IPS DF 6.9 (cell line): ENCODE results near the gene PMEPA1.

Source experiments
- DNase-seq: peaks from one replicate; pipeline ENCODE4 v3.0.0-alpha.2; 2013; ENCODE audit warnings: low read depth, low spot score
- H3K27ac ChIP-seq: one replicate; pipeline ENCODE4 v1.5.1; 2013; ENCODE audit warnings: low read length, control low read depth
- H3K27me3 ChIP-seq: 2 replicates; pipeline ENCODE4 v1.6.1; 2013; ENCODE audit warnings: mild to moderate bottlenecking, low read length; ENCODE audit not compliant: control insufficient read depth, insufficient read depth
- H3K36me3 ChIP-seq: 2 replicates; pipeline ENCODE4 v1.6.1; 2013; ENCODE audit warnings: low read length; ENCODE audit not compliant: control insufficient read depth, insufficient read depth
- H3K4me1 ChIP-seq: 2 replicates; pipeline ENCODE4 v1.6.1; 2013; ENCODE audit warnings: low read length; ENCODE audit not compliant: control insufficient read depth, insufficient read depth
- H3K4me3 ChIP-seq: 2 replicates; pipeline ENCODE4 v1.5.1; 2013; ENCODE audit warnings: mild to moderate bottlenecking, low read length
- H3K9me3 ChIP-seq: 2 replicates; pipeline ENCODE4 v1.6.1; 2013; ENCODE audit warnings: low read length, inconsistent platforms; ENCODE audit not compliant: control insufficient read depth, insufficient read depth
- WGBS: extraction: QIAGEN DNeasy Blood & Tissue Kit; methylation state at CpG from one replicate; pipeline ENCODE4 v1.1.7; 2013; ENCODE audit warnings: mixed read lengths, missing lambda C conversion rate; ENCODE audit not compliant: insufficient read length, insufficient coverage; 5-methylcytosine and 5-hydroxymethylcytosine counted together

Gene PMEPA1

GRCh38 chr20:57679113-57679512 is 30.7 kb downstream of the PMEPA1 start:
- no peak overlapping the region for H3K27ac ChIP-seq
- H3K9me3 ChIP-seq: no peaks in the 10 kb centered on the region
- H3K36me3 ChIP-seq: no peaks in the 10 kb centered on the region
- peaks cover 20% of the 10 kb centered on the region for H3K4me1 ChIP-seq
- no peak for DNase-seq
- no peaks in the 10 kb centered on the region for H3K27me3 ChIP-seq
- no peak overlapping the region for H3K4me3 ChIP-seq
- no CpG with 5 or more reads among the region's 6 CpGs for WGBS

GRCh38 chr20:57678340-57678739 is 31.5 kb downstream of the PMEPA1 start:
- peaks cover 18% of the 10 kb centered on the region for H3K4me1 ChIP-seq
- H3K9me3 ChIP-seq: no peaks in the 10 kb centered on the region
- no peak overlapping the region for H3K27ac ChIP-seq
- no peak overlapping the region for H3K4me3 ChIP-seq
- no peaks in the 10 kb centered on the region for H3K27me3 ChIP-seq
- WGBS: no CpG with 5 or more reads among the region's 12 CpGs
- H3K36me3 ChIP-seq: no peaks in the 10 kb centered on the region
- DNase-seq: no peak

- no peak overlapping the region for H3K27ac ChIP-seq
- H3K4me1 ChIP-seq: peaks cover 18% of the 10 kb centered on the region
- H3K27me3 ChIP-seq: no peaks in the 10 kb centered on the region
- no peaks in the 10 kb centered on the region for H3K9me3 ChIP-seq
- no peaks in the 10 kb centered on the region for H3K36me3 ChIP-seq
- DNase-seq: no peak
- H3K4me3 ChIP-seq: no peak overlapping the region
- WGBS: no CpG with 5 or more reads among the region's 5 CpGs
Measured at GRCh38 chr20:57677584-57677982, 32.2 kb downstream of the PMEPA1 start.

DNA sequence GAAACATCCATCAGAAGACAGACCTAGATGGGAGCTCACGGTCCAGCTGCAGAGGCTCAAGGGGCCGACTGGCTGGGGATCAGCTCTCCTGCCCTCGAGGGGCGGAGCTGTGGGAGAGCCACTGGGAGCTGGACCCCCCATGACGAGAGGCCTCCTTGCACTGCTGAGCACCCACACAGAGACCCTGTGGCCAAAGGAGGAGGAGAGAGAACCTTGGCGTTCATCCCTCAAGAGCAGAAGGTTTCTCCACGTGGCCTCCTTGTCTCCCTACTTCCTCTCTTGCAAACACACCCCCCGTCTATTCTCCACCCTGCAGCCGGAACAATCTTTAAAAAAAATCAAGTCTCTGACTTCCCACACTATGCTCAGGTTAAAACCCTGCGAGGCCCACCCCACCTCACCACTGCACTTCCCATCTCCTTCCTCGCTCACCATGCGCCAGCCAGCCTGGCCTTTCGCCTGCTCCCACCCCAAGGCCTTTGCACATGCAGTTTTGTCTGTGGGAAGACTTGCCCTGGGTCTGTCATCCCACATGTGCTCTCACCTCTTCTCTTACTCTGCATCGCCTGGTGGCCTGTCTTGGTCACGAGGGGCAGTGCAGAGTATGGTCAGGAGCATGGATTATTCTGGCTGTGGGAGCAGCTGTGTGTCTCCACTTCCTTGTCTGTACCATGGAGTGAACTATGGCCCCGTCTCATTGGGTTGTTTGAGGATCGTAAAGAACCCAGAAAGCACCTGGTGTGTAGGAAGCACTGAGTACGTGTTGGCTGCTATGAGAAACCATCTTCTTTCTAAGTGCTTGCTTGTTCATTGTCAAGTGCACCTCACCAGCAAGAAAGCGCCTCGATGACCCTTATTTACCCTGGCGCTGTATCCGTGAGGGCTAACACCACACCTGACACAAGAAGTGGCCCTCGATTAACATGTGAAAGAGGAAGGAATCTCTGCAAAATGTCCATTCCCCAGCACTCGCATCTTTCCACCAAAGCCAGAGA is 32.9 kb downstream of the PMEPA1 start:
- Histone ChIP-seq H3K9me3 (no peaks in the 10 kb centered on the region), H3K4me1 (peaks cover 18% of the 10 kb centered on the region), H3K36me3 (no peaks in the 10 kb centered on the region), H3K4me3 (no peak overlapping the region), H3K27ac (no peak overlapping the region), H3K27me3 (no peaks in the 10 kb centered on the region)
- DNase-seq: no peak
- WGBS: no CpG with 5 or more reads among the region's 24 CpGs

DNA sequence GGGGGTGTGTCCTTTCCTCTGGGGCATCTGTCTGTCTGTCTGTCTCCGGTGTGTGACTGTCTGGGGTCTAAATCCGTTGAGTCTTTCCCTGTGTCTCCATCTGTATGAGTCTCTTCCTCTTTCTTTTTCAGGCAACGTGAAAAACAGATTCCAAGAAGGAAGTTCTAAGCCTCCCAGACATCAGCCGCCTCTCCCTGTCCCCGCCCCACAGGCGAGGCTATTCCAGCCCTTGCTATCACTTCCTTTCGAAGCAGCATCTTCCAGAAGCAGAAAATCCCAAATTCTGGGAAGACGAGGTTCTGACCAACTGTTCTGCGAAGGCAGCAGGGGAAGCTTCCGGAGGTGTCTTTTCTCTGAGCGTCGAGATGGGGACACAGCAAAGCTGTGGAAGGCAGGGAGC is 34.0 kb downstream of the PMEPA1 start:
- Histone ChIP-seq H3K36me3 (no peaks in the 10 kb centered on the region), H3K4me1 (peaks cover 14% of the 10 kb centered on the region), H3K27me3 (no peaks in the 10 kb centered on the region), H3K9me3 (no peaks in the 10 kb centered on the region), H3K27ac (no peak overlapping the region), H3K4me3 (no peak overlapping the region)
- no CpG with 5 or more reads among the region's 12 CpGs for WGBS
- no peak for DNase-seq

- H3K9me3 ChIP-seq: no peaks in the 10 kb centered on the region
- H3K4me3 ChIP-seq: no peak overlapping the region
- no peak for DNase-seq
- no CpG with 5 or more reads among the region's 17 CpGs for WGBS
- no peak overlapping the region for H3K27ac ChIP-seq
- H3K36me3 ChIP-seq: 0 out of 2 replicates have a peak, but pooled peaks cover under 1% of the 10 kb centered on the region
- peaks cover 7% of the 10 kb centered on the region for H3K4me1 ChIP-seq
- no peaks in the 10 kb centered on the region for H3K27me3 ChIP-seq
Measured at GRCh38 chr20:57672953-57673575, 36.8 kb downstream of the PMEPA1 start.

- Histone ChIP-seq H3K27me3 (no peaks in the 10 kb centered on the region), H3K9me3 (no peaks in the 10 kb centered on the region), H3K4me3 (no peak overlapping the region), H3K27ac (no peak overlapping the region), H3K36me3 (0 out of 2 replicates have a peak, but pooled peaks cover 2% of the 10 kb centered on the region), H3K4me1 (peaks cover 9% of the 10 kb centered on the region)
- no peak for DNase-seq
- WGBS: no CpG with 5 or more reads among the region's 26 CpGs
Measured at GRCh38 chr20:57672164-57672563, 37.7 kb downstream of the PMEPA1 start.

- Histone ChIP-seq H3K27me3 (no peaks in the 10 kb centered on the region), H3K9me3 (no peaks in the 10 kb centered on the region), H3K4me1 (peaks cover 5% of the 10 kb centered on the region; the same call in 1 of the 2 replicates), H3K36me3 (0 out of 2 replicates have a peak, but pooled peaks cover 2% of the 10 kb centered on the region), H3K4me3 (no peak overlapping the region), H3K27ac (no peak overlapping the region)
- no peak for DNase-seq
- no CpG with 5 or more reads among the region's 4 CpGs for WGBS
Measured at GRCh38 chr20:57671662-57672061, 38.2 kb downstream of the PMEPA1 start.

DNA sequence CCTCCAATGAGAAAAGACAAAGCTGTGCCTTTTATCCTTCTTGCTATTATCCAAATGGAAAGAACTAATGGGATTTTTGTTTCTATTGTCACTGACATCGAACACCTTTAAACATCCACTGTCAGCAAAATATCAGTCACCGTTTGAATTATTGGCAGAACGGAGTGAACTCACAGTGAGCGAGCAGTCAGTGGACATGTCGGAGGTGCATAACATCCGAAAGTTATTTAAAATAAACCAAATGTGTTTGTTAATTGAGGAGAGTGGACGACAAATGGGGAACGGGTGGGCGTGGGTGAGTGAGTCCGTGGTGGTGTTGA is 38.8 kb downstream of the PMEPA1 start:
- 100% methylated on average over 3 of the region's 10 CpGs for WGBS
- Histone ChIP-seq H3K27ac (no peak overlapping the region), H3K9me3 (no peaks in the 10 kb centered on the region), H3K4me1 (peaks cover 5% of the 10 kb centered on the region; the same call in 1 of the 2 replicates), H3K36me3 (0 out of 2 replicates have a peak, but pooled peaks cover 2% of the 10 kb centered on the region), H3K4me3 (no peak overlapping the region), H3K27me3 (no peaks in the 10 kb centered on the region)
- DNase-seq: no peak

DNA sequence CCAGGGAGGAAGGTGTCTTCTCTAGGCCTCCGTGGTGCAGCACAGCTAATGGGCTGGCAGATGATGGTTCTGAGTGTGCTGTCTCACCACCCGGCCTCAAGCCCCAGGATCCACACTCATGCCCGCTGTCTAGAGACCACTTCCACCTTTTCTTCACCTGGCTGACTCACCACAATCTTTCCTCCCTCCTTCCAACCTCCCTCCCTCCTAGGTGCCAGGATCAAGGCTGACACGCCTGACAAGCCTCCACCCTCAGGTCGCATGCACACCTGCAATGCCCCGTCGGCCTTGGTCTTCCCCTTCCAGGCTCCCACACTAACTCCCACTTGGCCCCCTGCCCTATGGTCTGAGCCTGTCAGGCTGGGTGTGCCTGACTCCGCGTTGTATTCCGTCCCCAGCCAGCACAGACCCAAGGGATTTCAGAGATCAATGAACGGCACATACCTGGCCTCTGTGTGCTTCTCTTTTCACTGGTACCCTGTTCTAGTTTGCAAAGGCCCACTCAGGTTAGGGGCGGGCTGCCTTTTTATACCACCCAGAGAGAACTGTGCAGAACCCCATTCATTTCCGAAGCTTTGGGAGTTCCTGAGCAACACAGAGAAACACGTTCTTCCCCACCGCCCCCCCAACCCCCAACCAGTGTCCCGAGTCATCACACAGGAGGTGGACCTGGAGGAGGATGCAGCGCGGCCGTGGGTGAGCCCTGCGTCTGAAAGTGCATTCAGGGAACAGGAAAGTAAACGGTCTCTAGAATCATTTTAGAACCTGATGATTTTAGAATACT is 39.3 kb downstream of the PMEPA1 start:
- Histone ChIP-seq H3K36me3 (0 out of 2 replicates have a peak, but pooled peaks cover 2% of the 10 kb centered on the region), H3K9me3 (no peaks in the 10 kb centered on the region), H3K4me3 (no peak overlapping the region), H3K4me1 (peaks cover 5% of the 10 kb centered on the region; the same call in 1 of the 2 replicates), H3K27ac (no peak overlapping the region), H3K27me3 (no peaks in the 10 kb centered on the region)
- DNase-seq: no peak
- WGBS: no CpG with 5 or more reads among the region's 21 CpGs
